H1 (cell line): ENCODE data around the gene SLC4A1AP. TPM values are rescaled to one million over a fixed set of nuclear protein-coding genes. Genes with fewer than 3 reads are reported as not detected.

ENCODE experiments used
- CTCF ChIA-PET: fragments of 300-600 bp; sonication (Branson Sonifier 250); formaldehyde crosslinking; loops from one replicate; lab custom pipeline; 2021; ENCODE audit not compliant: partially characterized antibody; lab: Charles Lee
- POLR2A ChIA-PET: fragments of 300-600 bp; sonication (Branson Sonifier 250); formaldehyde crosslinking; loops from one replicate; lab custom pipeline; 2021; ENCODE audit warnings: inconsistent platforms; ENCODE audit not compliant: partially characterized antibody; lab: Charles Lee
- DNase-seq, 2 experiments: peaks; one replicate each; pipeline versions ENCODE4 v3.0.0 to v3.0.0-alpha.2; 2010 to 2022; ENCODE audit warnings: low spot score in 2 of 2, low read depth in 1 of 2, mixed read lengths in 1 of 2
- FAIRE-seq: peaks from 2 replicates; lab custom pipeline; 2011; peaks lifted over from hg19 to GRCh38; lab: Jason Lieb, UNC
- H2AFZ ChIP-seq: 2 replicates; pipeline ENCODE4 v1.8.1; 2012; ENCODE audit warnings: low read length, inconsistent platforms
- H2AK5ac ChIP-seq: 2 replicates; pipeline ENCODE4 v1.6.1; 2013; ENCODE audit warnings: low read depth, low read length
- H2BK120ac ChIP-seq: replicated peaks from 2 replicates; pipeline ENCODE3; 2013; ENCODE audit warnings: low read depth, low read length, inconsistent platforms
- H2BK12ac ChIP-seq: 2 replicates; pipeline ENCODE4 v1.6.1; 2013; ENCODE audit warnings: low read depth, low read length
- H2BK15ac ChIP-seq: 2 replicates; pipeline ENCODE4 v1.6.1; 2013; ENCODE audit warnings: low read length
- H2BK20ac ChIP-seq: 2 replicates; pipeline ENCODE4 v1.6.1; 2013; ENCODE audit warnings: low read length
- H2BK5ac ChIP-seq: 2 replicates; pipeline ENCODE4 v1.6.1; 2013; ENCODE audit warnings: low read depth, low read length
- H3K14ac ChIP-seq: 2 replicates; pipeline ENCODE4 v1.6.1; 2013; ENCODE audit warnings: inconsistent platforms; ENCODE audit not compliant: insufficient read length
- H3K18ac ChIP-seq: 2 replicates; pipeline ENCODE4 v1.6.1; 2013; ENCODE audit warnings: low read length; ENCODE audit errors: extremely low read depth
- H3K23ac ChIP-seq: 2 replicates; pipeline ENCODE4 v1.6.1; 2013; ENCODE audit warnings: inconsistent platforms; ENCODE audit not compliant: insufficient read length
- H3K23me2 ChIP-seq: 2 replicates; pipeline ENCODE4 v1.6.1; 2013; ENCODE audit warnings: low read depth, low read length
- H3K27ac ChIP-seq: 2 replicates; pipeline ENCODE4 v1.6.1; 2011; ENCODE audit warnings: low read depth, low read length, inconsistent platforms
- H3K27me3 ChIP-seq, 4 experiments: replicated peaks in 1 of 4; 1 replicate in 1 of 4; 2 replicates in 3 of 4; pipeline versions ENCODE4 v1.6.1 to v1.8.1; 2011 to 2013; ENCODE audit warnings: low read length in 3 of 4, mild to moderate bottlenecking in 3 of 4, inconsistent platforms in 2 of 4, mixed read lengths in 2 of 4, moderate library complexity in 1 of 4; ENCODE audit not compliant: control insufficient read depth in 3 of 4, insufficient read depth in 3 of 4; ENCODE audit errors: extremely low read depth in 1 of 4
- H3K36me3 ChIP-seq, 4 experiments: 2 replicates each; pipeline versions ENCODE4 v1.6.1 to v1.8.1; 2011 to 2013; ENCODE audit warnings: mild to moderate bottlenecking in 4 of 4, low read length in 3 of 4, moderate library complexity in 2 of 4, control low read depth in 1 of 4, inconsistent platforms in 1 of 4; ENCODE audit not compliant: insufficient read depth in 4 of 4, control insufficient read depth in 2 of 4
- H3K4ac ChIP-seq: replicated peaks from 2 replicates; pipeline ENCODE3; 2013; ENCODE audit warnings: low read length, low read depth, mixed read lengths, inconsistent platforms; ENCODE audit not compliant: insufficient read length
- H3K4me1 ChIP-seq, 4 experiments: replicated peaks in 1 of 4; 1 replicate in 1 of 4; 2 replicates in 3 of 4; pipeline versions ENCODE4 v1.6.1 to v1.8.1; 2011 to 2013; ENCODE audit warnings: low read length in 3 of 4, inconsistent platforms in 2 of 4, mixed read lengths in 1 of 4; ENCODE audit not compliant: insufficient read depth in 4 of 4, control insufficient read depth in 3 of 4
- H3K4me2 ChIP-seq, 2 experiments: 2 replicates each; pipeline versions ENCODE4 v1.6.1 to v1.8.1; 2011 to 2013; ENCODE audit warnings: low read depth in 2 of 2, low read length in 2 of 2, control low read depth in 1 of 2, inconsistent platforms in 1 of 2, mild to moderate bottlenecking in 1 of 2; ENCODE audit not compliant: insufficient read depth in 1 of 2
- H3K4me3 ChIP-seq, 4 experiments: fragments of 200-600, 300-600 bp in 1 of 4; sonication (generic), shearing (Covaris generic), sonication (Bioruptor Twin) in 1 of 4; 2 replicates each; pipeline versions ENCODE4 v1.5.1 to v1.8.1; 2011 to 2016; ENCODE audit warnings: low read length in 4 of 4, low read depth in 3 of 4, control low read depth in 2 of 4, inconsistent platforms in 2 of 4, mild to moderate bottlenecking in 2 of 4, mixed read lengths in 1 of 4, moderate library complexity in 1 of 4; ENCODE audit not compliant: insufficient read depth in 2 of 4; ENCODE audit errors: extremely low read depth in 1 of 4
- H3K56ac ChIP-seq: replicated peaks from 2 replicates; pipeline ENCODE3; 2013; ENCODE audit warnings: low read depth, mild to moderate bottlenecking, mixed read lengths, low read length, inconsistent platforms; ENCODE audit not compliant: insufficient read length
- H3K79me1 ChIP-seq: 2 replicates; pipeline ENCODE4 v1.6.1; 2013; ENCODE audit warnings: low read depth, low read length, control low read depth
- H3K79me2 ChIP-seq, 2 experiments: 2 replicates each; pipeline versions ENCODE4 v1.6.1 to v1.8.1; 2012 to 2013; ENCODE audit warnings: low read length in 2 of 2, mild to moderate bottlenecking in 2 of 2, inconsistent platforms in 1 of 2; ENCODE audit not compliant: insufficient read depth in 2 of 2, control insufficient read depth in 1 of 2
- H3K9ac ChIP-seq, 4 experiments: replicated peaks in 1 of 4; 1 replicate in 1 of 4; 2 replicates in 3 of 4; pipeline versions ENCODE4 v1.6.1 to v1.8.1; 2011 to 2013; ENCODE audit warnings: low read depth in 3 of 4, low read length in 3 of 4, control low read depth in 2 of 4, mild to moderate bottlenecking in 2 of 4, moderate library complexity in 2 of 4, inconsistent platforms in 1 of 4; ENCODE audit errors: extremely low read depth in 1 of 4
- H3K9me3 ChIP-seq, 2 experiments: 2 replicates each; pipeline versions ENCODE4 v1.6.1 to v1.8.1; 2012 to 2013; ENCODE audit warnings: mild to moderate bottlenecking in 2 of 2, moderate library complexity in 2 of 2, control low read depth in 1 of 2, inconsistent platforms in 1 of 2, low read depth in 1 of 2, low read length in 1 of 2, mixed read lengths in 1 of 2; ENCODE audit not compliant: insufficient read depth in 2 of 2
- H4K20me1 ChIP-seq, 2 experiments: replicated peaks in 1 of 2; 2 replicates each; pipeline versions ENCODE3 to v1.8.1; 2011 to 2013; ENCODE audit warnings: inconsistent platforms in 2 of 2, low read length in 2 of 2, mild to moderate bottlenecking in 1 of 2; ENCODE audit not compliant: insufficient read depth in 2 of 2, control insufficient read depth in 1 of 2
- H4K5ac ChIP-seq: 2 replicates; pipeline ENCODE4 v1.6.1; 2013; ENCODE audit warnings: low read length, low read depth, mixed read lengths, inconsistent platforms; ENCODE audit not compliant: insufficient read length
- H4K8ac ChIP-seq: 2 replicates; pipeline ENCODE4 v1.8.0; 2013; ENCODE audit warnings: mild to moderate bottlenecking, moderate library complexity, low read length, inconsistent platforms; ENCODE audit not compliant: insufficient read depth; ENCODE audit errors: extremely low read depth
- H4K91ac ChIP-seq: replicated peaks from 2 replicates; pipeline ENCODE3; 2013; ENCODE audit warnings: low read length, mixed read lengths, inconsistent platforms; ENCODE audit not compliant: insufficient read length
- ASH2L ChIP-seq: fragments of 200-600, 300-600 bp; sonication (generic); IDR thresholded peaks from one replicate; pipeline ENCODE4 v1.7.1; 2017; ENCODE audit warnings: low read length
- BRCA1 ChIP-seq: IDR thresholded peaks from 2 replicates; pipeline ENCODE4 v1.6.1; 2012; ENCODE audit warnings: low read depth, low read length, improper control_type of control experiment
- CEBPB ChIP-seq: IDR thresholded peaks from 2 replicates; pipeline ENCODE4 v1.6.1; 2012; ENCODE audit warnings: low read depth, low read length
- CREB1 ChIP-seq: IDR thresholded peaks from 2 replicates; pipeline ENCODE4 v1.6.1; 2012; ENCODE audit warnings: inconsistent platforms
- CTCF ChIP-seq, 3 experiments: IDR thresholded peaks; 1 replicate in 2 of 3; 2 replicates in 1 of 3; pipeline versions ENCODE4 v1.5.1 to v1.6.1; 2011; ENCODE audit warnings: low read length in 3 of 3, mild to moderate bottlenecking in 3 of 3, inconsistent platforms in 2 of 3, low read depth in 1 of 3, moderate library complexity in 1 of 3; ENCODE audit not compliant: insufficient read depth in 1 of 3; ENCODE audit errors: control extremely low read depth in 1 of 3
- EGR1 ChIP-seq: IDR thresholded peaks from 2 replicates; pipeline ENCODE4 v1.6.1; 2011; ENCODE audit warnings: low read depth, low read length, borderline replicate concordance
- RAD21 ChIP-seq, 2 experiments: IDR thresholded peaks in 1 of 2; conservative IDR thresholded peaks in 1 of 2; 2 replicates each; pipeline ENCODE4 v1.6.1; 2011; ENCODE audit warnings: low read depth in 2 of 2, low read length in 2 of 2, improper control_type of control experiment in 1 of 2, inconsistent platforms in 1 of 2, mild to moderate bottlenecking in 1 of 2, moderate library complexity in 1 of 2
- TBP ChIP-seq: IDR thresholded peaks from 2 replicates; pipeline ENCODE4 v1.6.1; 2011; ENCODE audit warnings: low read depth, low read length, improper control_type of control experiment
- YY1 ChIP-seq: IDR thresholded peaks from 2 replicates; pipeline ENCODE4 v1.6.1; 2011; ENCODE audit warnings: low read depth, mild to moderate bottlenecking, low read length
- WGBS, 2 experiments: shearing (Covaris generic) in 1 of 2; methylation state at CpG; one replicate each; pipeline versions ENCODE4 v1.1.6 to v1.1.7; 2013 to 2015; ENCODE audit warnings: low lambda C conversion rate in 2 of 2, mixed read lengths in 2 of 2, inconsistent platforms in 1 of 2, low coverage in 1 of 2, missing lambda C conversion rate in 1 of 2; ENCODE audit not compliant: insufficient replicate concordance in 2 of 2, insufficient coverage in 1 of 2, insufficient read length in 1 of 2; ENCODE audit errors: extremely low coverage in 1 of 2, missing lambda C conversion rate in 1 of 2; 5-methylcytosine and 5-hydroxymethylcytosine counted together
- polyA plus RNA-seq, 7 experiments: library from polyadenylated mRNA; depleted of rRNA in 3 of 7; stranded (reverse) in 5 of 7; unstranded in 2 of 7; fragments of >200 nt in 5 of 7; fragments of 200-250 nt in 2 of 7; gene quantifications; 1 replicate in 5 of 7; 2 replicates in 1 of 7; 4 replicates in 1 of 7; pipeline versions ENCODE4 v1.2.1 to v1.2.3, GENCODE V29; 2011 to 2013; ENCODE audit warnings: missing spikeins in 2 of 7, mixed read lengths in 2 of 7
- total RNA-seq: library from RNA; stranded (reverse); fragmentation: NEBNext Ultra II Directional; extraction: Animal tissue kit (Norgen Biotek cat#: 25700); gene quantifications from 2 replicates; pipeline ENCODE4 v1.2.1, GENCODE V29; 2021

The SLC4A1AP gene
- total and polyA plus RNA-seq, 2 of the 8 experiments (the other 6 are each of a cell fraction or from before 2014, with no cell fraction given): 8.1 to 18.4 TPM

GRCh38 chr2:27703638-27704341 lies 40.1 kb downstream of the SLC4A1AP start:
- Histone ChIP-seq H2AFZ (no peak overlapping the region), H3K27me3 (no peaks in the 10 kb centered on the region; a peak in 1 of 7 replicates), H3K79me1 (no peaks in the 10 kb centered on the region), H3K9me3 (no peaks in the 10 kb centered on the region), H3K56ac (no peak overlapping the region), H2BK15ac (no peak overlapping the region), H3K27ac (no peak overlapping the region), H4K8ac (no peak overlapping the region), H3K79me2 (no peaks in the 10 kb centered on the region), H3K4me2 (no peak overlapping the region), H2BK120ac (no peak overlapping the region), H3K9ac (no peak overlapping the region), H3K23ac (no peak overlapping the region), H4K20me1 (no peaks in the 10 kb centered on the region), H3K18ac (no peak overlapping the region; the same call in 1 of the 2 replicates), H2AK5ac (no peak overlapping the region), H4K91ac (no peak overlapping the region), H2BK12ac (no peak overlapping the region; the same call in 1 of the 2 replicates), H2BK5ac (no peak overlapping the region), H4K5ac (no peak overlapping the region), H3K4me1 (peaks cover 0 to 4% (median under 1%) of the 10 kb centered on the region in 4 experiments; a peak in 3 of 7 replicates), H2BK20ac (no peak overlapping the region), H3K14ac (no peak overlapping the region), H3K23me2 (no peaks in the 10 kb centered on the region), H3K36me3 (no peaks in the 10 kb centered on the region), H3K4ac (no peak overlapping the region), H3K4me3 (no peak overlapping the region)
- ChIA-PET CTCF (interaction anchor here (0.6 to 4.7 kb wide), 24 partner anchors 10 to 1184 kb away, joined by 3 to 32 read pairs (median 3); partner anchors contain the start of genes SLC4A1AP and SUPT7L), POLR2A (interaction anchor here (0.7 to 1.5 kb wide), 5 partner anchors 9 to 217 kb away, joined by 3 to 5 read pairs (median 3); no protein-coding TSS in a partner anchor)
- FAIRE-seq (peak; percentile 74), DNase-seq (peak; percentile 77 to 94)
- 28% methylated on average over 9 of the region's 9 CpGs; no CpG with 5 or more reads in 1 of the 2 experiments for WGBS, 2 experiments
- TF ChIP-seq BRCA1 (no peak), ASH2L (no peak), CEBPB (peak; percentile 63; the same call in 1 of the 2 replicates), CTCF (IDR thresholded peaks at IDR 0.05; ENCODE audit: control extremely low read depth in 1 of 3, insufficient read depth in 1 of 3, low read depth in 1 of 3, low read length in 3 of 3) (peak; percentile 88 to 96 (median 89)), CREB1 (peak; percentile 49; the same call in 1 of the 2 replicates), TBP (no peak), YY1 (no peak), RAD21 (IDR thresholded peaks at IDR 0.05 in 1 of 2, conservative IDR thresholded peaks at IDR 0.05 in 1 of 2; ENCODE audit: low read depth in 2 of 2, low read length in 2 of 2) (peak; percentile 91 to 93), EGR1 (no peak)
